Ovary (tissue), 9 donors: ENCODE data around the gene DNAJB8. TPM values are rescaled to one million over a fixed set of nuclear protein-coding genes. Genes with fewer than 3 reads are reported as not detected.

Source experiments
- DNase-seq, 5 donors: peaks; one replicate each; pipeline ENCODE4 v3.0.0-alpha.2; 2019 to 2020
- H3K27ac ChIP-seq, 2 donors: fragments of 200-600 bp; one replicate each; pipeline versions ENCODE4 v1.5.1 to v1.8.0; 2019 to 2022
- H3K27me3 ChIP-seq: fragments of 200-600 bp; one replicate; pipeline ENCODE4 v1.8.0; 2022
- H3K36me3 ChIP-seq: fragments of 200-600 bp; sonication (generic); one replicate; pipeline ENCODE4 v1.5.1; 2019
- H3K4me1 ChIP-seq: one replicate; pipeline ENCODE4 v1.8.1; 2013; ENCODE audit warnings: mild to moderate bottlenecking, moderate library complexity; ENCODE audit not compliant: insufficient read depth
- H3K4me3 ChIP-seq: fragments of 200-600 bp; sonication (generic); one replicate; pipeline ENCODE4 v1.5.1; 2017
- H3K9me3 ChIP-seq, 2 donors: fragments of 200-600 bp in 1 of 2; sonication (generic) in 1 of 2; one replicate each; pipeline versions ENCODE4 v1.5.1 to v1.8.1; 2013 to 2019; ENCODE audit warnings: mild to moderate bottlenecking in 1 of 2, moderate library complexity in 1 of 2
- CTCF ChIP-seq, 3 donors: fragments of 450-650 bp in 2 of 3; fragments of 200-600 bp in 1 of 3; IDR thresholded peaks; one replicate each; pipeline versions ENCODE4 v1.5.1 to v1.8.0; 2016 to 2022; ENCODE audit warnings: antibody characterized with exemption in 3 of 3, mild to moderate bottlenecking in 1 of 3
- EP300 ChIP-seq: sonication (generic); formaldehyde crosslinking; IDR thresholded peaks from one replicate; pipeline ENCODE4 v1.6.1; 2017; ENCODE audit warnings: antibody characterized with exemption
- POLR2A ChIP-seq: fragments of 450-650 bp; IDR thresholded peaks from one replicate; pipeline ENCODE4 v1.6.1; 2017; ENCODE audit warnings: antibody characterized with exemption, mild to moderate bottlenecking, moderate library complexity
- WGBS, 3 donors: extraction: QIAGEN DNeasy Blood & Tissue Kit in 1 of 3; methylation state at CpG; one replicate each; pipeline versions ENCODE4 v1.1.5 to v1.1.7; 2013 to 2017; 5-methylcytosine and 5-hydroxymethylcytosine counted together
- intact Hi-C, 4 donors: fragments of 100-400 bp; cut with DNase I; formaldehyde crosslinking; loops; one replicate each; pipeline versions ENCODE4 v1.11.0 to v1.15.1; 2022 to 2023
- polyA plus RNA-seq, 2 donors: library from polyadenylated mRNA; stranded (reverse); fragments of 200-250 nt in 1 of 2; fragments of 350-450 nt in 1 of 2; fragmentation: Illumina TruSeq in 1 of 2; extraction: RNeasy Lipid Tissue Mini Kit (QIAGEN cat#74804) in 1 of 2; gene quantifications; one replicate each; pipeline ENCODE4 v1.2.3, GENCODE V29; 2013 to 2014
- total RNA-seq, 7 donors: library from RNA; depleted of rRNA in 2 of 7; stranded (reverse); fragments of >200 nt in 2 of 7; fragmentation: NEBNext Ultra II Directional in 3 of 7; extraction: Animal tissue kit (Norgen Biotek cat#: 25700) in 3 of 7; gene quantifications; one replicate each; pipeline versions ENCODE4 v1.1.0 to v1.2.4, GENCODE V29; 2016 to 2023
- donor health status: DM: no; HTN: no; CAD: no; lungs with moderate emphysema.
- donor health status: DM: no; HTN: no; CAD: no.
- donor health status: Bipolar disorder and iron deficiency.
- donor health status: DM: yes; HTN: yes; CAD: no.
- donor health status: DM: no; HTN: no; CAD: no.
- donor health status: DM: yes; HTN: yes; CAD: no.

Gene DNAJB8
- total and polyA plus RNA-seq, 9 donors: not detected

- WGBS, 3 donors: 93 to 96% (median 93%) methylated on average over 6 of the region's 6 CpGs
- Histone ChIP-seq H3K4me3 (no peak overlapping the region), H3K9me3 (no peaks in the 10 kb centered on the region), H3K36me3 (no peaks in the 10 kb centered on the region), H3K27me3 (no peaks in the 10 kb centered on the region), H3K4me1 (peaks cover 3% of the 10 kb centered on the region), H3K27ac (no peak overlapping the region)
- intact Hi-C loops: loop anchor here in 1 of 4 donors (10.0 kb wide), 1 partner anchor 170 kb away; no protein-coding TSS in a partner anchor
- TF ChIP-seq EP300: no peak
- no peak for TF ChIP-seq POLR2A
- TF ChIP-seq CTCF (IDR thresholded peaks at IDR 0.05): no peak
- DNase-seq: no peak
These were observed 31.6 kb downstream of the DNAJB8 start for GRCh38 chr3:128435058-128435457.

- no peaks in the 10 kb centered on the region for H3K9me3 ChIP-seq
- intact Hi-C loops: loop anchor here in 1 of 4 donors (10.0 kb wide), 1 partner anchor 170 kb away; no protein-coding TSS in a partner anchor
- H3K4me3 ChIP-seq: no peak overlapping the region
- no peaks in the 10 kb centered on the region for H3K27me3 ChIP-seq
- TF ChIP-seq POLR2A (no peak), CTCF (IDR thresholded peaks at IDR 0.05) (no peak), EP300 (no peak)
- 96 to 97% (median 97%) methylated on average over 2 of the region's 2 CpGs for WGBS, 3 donors
- H3K36me3 ChIP-seq: no peaks in the 10 kb centered on the region
- peaks cover 3% of the 10 kb centered on the region for H3K4me1 ChIP-seq
- no peak for DNase-seq
- H3K27ac ChIP-seq: no peak overlapping the region
These were observed 32.2 kb downstream of the DNAJB8 start for GRCh38 chr3:128434524-128434923.

- no peak for DNase-seq
- no peaks in the 10 kb centered on the region for H3K36me3 ChIP-seq
- H3K27ac ChIP-seq: no peak overlapping the region
- no peak overlapping the region for H3K4me3 ChIP-seq
- TF ChIP-seq EP300: no peak
- TF ChIP-seq POLR2A: no peak
- no peak for TF ChIP-seq CTCF (IDR thresholded peaks at IDR 0.05)
- WGBS, 3 donors: 38 to 50% (median 39%) methylated on average over 2 of the region's 2 CpGs
- H3K27me3 ChIP-seq: no peaks in the 10 kb centered on the region
- no peaks in the 10 kb centered on the region for H3K9me3 ChIP-seq
- H3K4me1 ChIP-seq: peaks cover 3% of the 10 kb centered on the region
- intact Hi-C loops: loop anchor here in 1 of 4 donors (10.0 kb wide), 1 partner anchor 171 kb away; no protein-coding TSS in a partner anchor
These were observed 32.9 kb downstream of the DNAJB8 start for GRCh38 chr3:128433837-128434165.

DNA sequence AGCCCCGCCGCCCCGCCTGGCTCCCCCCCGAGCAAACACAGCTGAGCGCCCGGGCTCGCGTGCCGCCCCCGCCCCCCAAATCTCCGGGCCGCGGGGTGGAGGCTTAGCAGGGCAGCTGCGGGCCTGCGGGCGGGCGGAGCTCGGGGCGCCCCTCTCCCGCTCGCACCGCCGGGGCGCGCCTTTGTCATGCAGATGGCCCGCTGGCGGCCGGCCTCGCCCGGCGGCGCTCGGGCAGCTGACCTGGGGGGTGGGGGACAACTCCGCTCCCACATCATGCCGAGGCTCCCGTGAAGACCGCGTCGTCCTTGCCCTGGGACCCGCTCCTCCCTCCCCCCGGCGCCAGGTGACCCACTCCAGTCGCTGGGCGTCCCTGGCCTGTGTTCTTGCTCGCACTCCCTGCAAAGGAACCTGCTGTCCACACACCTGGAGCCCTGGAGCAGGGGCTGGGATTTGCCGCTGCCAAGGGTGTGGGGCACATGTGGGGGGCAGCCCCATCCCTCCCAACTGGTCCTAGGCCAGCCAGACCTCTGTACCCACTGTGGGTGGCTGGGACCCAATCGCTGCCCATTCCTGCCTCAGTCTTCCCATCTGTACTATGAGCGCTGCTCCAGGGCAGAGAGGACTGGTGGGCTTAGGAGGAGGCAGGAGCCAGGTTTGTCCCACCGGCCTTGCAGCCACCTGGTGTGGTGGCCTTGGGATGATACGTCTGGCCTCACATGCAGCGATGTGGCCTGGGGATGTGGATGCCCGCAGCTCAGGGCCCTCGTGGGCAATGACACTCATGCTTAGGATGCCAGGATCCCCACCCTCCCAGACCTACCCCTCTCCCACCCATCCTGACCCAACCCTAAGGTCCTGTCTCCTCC is 33.5 kb downstream of the DNAJB8 start:
- Histone ChIP-seq H3K27me3 (no peaks in the 10 kb centered on the region), H3K27ac (no peak overlapping the region), H3K9me3 (no peaks in the 10 kb centered on the region), H3K4me1 (peaks cover 3% of the 10 kb centered on the region), H3K4me3 (peak overlapping the region; percentile 17), H3K36me3 (no peaks in the 10 kb centered on the region)
- intact Hi-C loops: loop anchor here in 1 of 4 donors (10.0 kb wide), 1 partner anchor 172 kb away; no protein-coding TSS in a partner anchor
- TF ChIP-seq CTCF (IDR thresholded peaks at IDR 0.05): no peak
- TF ChIP-seq EP300: no peak
- no peak for TF ChIP-seq POLR2A
- WGBS, 3 donors: 9 to 37% (median 23%) methylated on average over 19 to 53 of the region's 53 CpGs
- DNase-seq: no peak
